Activated T-cell treated with anti-CD3 and anti-CD28 coated beads for 1 hour (primary cell): ENCODE data around the gene PAMR1.

Source experiments
- DNase-seq: peaks from one replicate; pipeline ENCODE4 v3.0.0-alpha.2; 2020; ENCODE audit warnings: low read depth

The PAMR1 gene

GRCh38 chr11:35402751-35403660, 122.4 kb downstream of the PAMR1 start:
- no peak for DNase-seq

- DNase-seq = no peak
Observed at GRCh38 chr11:35398881-35399280, 126.5 kb downstream of the PAMR1 start.

GRCh38 chr11:35394941-35395340, 130.5 kb downstream of the PAMR1 start:
- no peak for DNase-seq

GRCh38 chr11:35393098-35393497, 132.3 kb downstream of the PAMR1 start:
- no peak for DNase-seq

- DNase-seq = peak; percentile 92
Observed at GRCh38 chr11:35391922-35392688, 133.3 kb downstream of the PAMR1 start.

- DNase-seq = no peak
Observed at GRCh38 chr11:35390737-35391682, 134.4 kb downstream of the PAMR1 start.

- no peak for DNase-seq
Observed at GRCh38 chr11:35389897-35390465, 135.4 kb downstream of the PAMR1 start.

GRCh38 chr11:35389112-35389511, 136.3 kb downstream of the PAMR1 start:
- DNase-seq = no peak

- DNase-seq = no peak
Observed at GRCh38 chr11:35388061-35388460, 137.4 kb downstream of the PAMR1 start.

GRCh38 chr11:35387111-35387982, 138.1 kb downstream of the PAMR1 start:
- DNase-seq = no peak

- no peak for DNase-seq
Observed at GRCh38 chr11:35383953-35384352, 141.5 kb downstream of the PAMR1 start.
